GM19025 (cell line): Measurements from ENCODE around the gene TTC23.

ENCODE experiments used
- ATAC-seq: cut with Tn5 transposase; IDR thresholded peaks from one replicate; pipeline ENCODE4 v1.9.1; 2021; ENCODE audit warnings: mild to moderate bottlenecking, low read depth, moderate library complexity; ENCODE audit not compliant: unreplicated experiment

TTC23 gene

DNA sequence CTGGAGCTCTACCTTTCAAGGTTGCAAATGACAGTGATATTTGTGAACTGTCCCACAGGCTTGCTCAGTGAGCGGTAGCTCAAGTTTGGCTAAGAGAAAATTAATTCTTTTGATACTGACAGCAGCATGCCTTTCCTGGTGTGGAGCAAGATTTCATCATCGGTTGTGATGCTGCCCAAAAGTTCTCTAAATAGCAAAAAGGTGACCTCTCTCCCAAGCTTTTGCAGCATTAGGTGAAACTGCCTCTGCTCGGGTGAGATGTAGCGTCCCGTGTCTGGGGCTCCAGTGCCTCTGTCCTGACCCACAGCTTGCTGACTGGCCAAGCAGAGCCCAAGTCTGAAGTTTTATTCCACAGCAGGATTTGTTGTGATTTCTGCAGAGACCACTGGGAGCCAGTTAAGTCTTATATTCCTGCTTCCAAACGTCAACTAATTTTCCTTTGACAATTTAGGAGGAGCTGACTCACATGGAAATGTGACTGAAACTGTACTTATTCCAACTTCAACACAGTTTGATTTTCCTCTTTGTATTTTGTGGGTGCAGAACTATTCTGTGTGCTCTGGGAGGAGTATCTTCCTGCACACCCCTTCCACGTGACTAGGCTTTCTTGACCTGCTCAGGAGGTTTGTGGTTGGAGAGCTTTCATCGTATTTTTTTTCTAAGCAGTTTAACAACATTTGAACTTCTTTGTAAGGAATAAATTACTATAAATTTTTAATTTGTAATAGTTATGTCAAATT is 138.6 kb downstream of the TTC23 start:
- no peak for ATAC-seq

DNA sequence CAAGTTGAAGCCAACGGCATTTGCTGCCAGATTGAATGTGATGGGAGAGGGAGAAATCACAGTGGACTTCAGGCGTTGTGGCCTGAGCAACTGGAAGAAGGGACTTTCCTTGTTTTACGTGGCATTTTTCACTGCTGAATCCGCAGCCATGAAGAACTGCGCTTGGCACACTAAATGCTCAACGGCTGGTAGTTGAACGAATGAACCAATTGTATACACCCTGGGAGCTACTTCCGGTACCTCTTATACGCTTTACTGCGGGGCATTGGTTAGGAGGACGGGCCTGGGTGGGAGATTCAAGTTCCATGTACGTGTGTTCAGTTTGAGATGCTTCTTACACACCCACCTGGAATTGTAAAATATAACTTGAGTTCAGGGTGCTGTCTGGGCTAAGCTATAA is 139.3 kb downstream of the TTC23 start:
- no peak for ATAC-seq

DNA sequence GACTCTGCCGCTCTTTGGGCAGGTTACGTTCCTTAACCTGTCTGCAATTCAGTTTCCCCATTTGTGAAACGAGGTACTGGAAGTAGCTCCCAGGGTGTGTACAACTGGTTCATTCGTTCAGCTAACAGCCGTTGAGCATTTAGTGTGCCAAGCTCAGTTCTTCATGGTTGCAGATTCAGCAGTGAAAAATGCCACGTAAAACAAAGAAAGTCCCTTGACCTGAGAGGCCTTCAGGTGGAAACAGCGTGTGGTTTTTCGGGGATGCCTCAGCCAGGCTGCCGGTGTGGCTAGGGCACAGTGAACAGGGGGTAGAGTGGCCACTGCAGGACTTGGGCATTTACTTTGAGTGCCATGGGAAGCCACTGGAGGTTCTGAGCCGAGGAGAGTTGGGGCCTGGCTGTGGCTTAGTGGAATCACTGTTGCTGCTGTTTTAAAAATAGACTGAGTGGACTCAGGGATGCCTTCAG is 139.8 kb downstream of the TTC23 start:
- ATAC-seq = no peak

DNA sequence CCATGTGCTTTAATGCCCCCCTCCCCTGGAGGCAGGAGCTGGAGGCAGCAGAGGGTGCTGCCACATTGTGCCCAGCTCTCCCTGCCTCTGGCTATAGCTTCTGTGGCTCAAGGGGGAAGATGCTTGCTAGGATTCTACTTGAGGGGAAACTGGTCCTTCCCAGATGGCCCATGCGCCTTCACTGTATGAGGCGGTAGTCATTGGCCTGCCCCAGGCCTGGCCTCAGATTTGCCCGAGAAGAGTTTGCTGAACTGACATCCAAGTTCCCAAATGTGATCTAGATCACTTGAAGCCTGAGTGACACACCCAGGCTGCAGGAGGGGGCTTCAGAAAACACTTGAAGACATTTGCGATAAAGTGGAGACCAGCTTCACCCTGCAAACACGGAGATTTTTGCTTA is 140.4 kb downstream of the TTC23 start:
- ATAC-seq = no peak

DNA sequence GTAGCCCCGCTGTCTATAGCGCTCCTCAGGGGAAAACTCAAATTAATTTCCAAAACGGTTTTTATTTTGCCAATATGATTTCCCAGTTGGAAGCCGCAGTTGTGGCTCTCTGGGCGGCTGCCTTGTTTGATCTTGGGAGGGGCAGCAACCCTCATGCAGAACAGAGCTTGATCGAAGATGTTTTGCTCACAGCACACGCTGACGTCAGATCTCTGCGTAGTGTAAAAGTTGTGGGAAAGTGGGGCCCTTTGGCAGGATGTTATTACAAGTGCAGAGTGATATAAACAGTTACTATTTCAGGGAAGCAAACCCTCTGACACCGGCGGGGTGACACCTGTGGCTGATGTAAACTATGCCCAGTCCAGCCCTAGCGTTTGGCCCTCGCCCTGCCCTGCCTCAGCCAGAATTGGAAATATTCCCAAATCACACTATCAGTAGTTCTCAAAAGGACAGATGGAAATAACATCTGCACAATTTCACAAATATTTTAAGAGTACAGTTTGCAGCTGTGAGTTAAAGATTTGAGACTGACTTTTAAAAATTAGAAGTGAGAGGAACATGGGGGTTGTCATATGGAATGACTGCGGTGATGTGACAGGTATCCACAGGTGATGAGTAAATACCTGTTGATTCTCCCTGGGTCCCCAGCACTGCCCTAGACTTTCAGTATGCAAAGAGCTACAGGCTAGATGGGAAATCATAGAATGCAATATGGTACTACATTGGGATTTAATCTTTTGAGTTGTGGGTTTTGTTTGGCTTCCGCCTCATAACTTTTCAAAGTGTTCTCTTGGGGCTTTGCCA is 142.8 kb downstream of the TTC23 start:
- no peak for ATAC-seq

DNA sequence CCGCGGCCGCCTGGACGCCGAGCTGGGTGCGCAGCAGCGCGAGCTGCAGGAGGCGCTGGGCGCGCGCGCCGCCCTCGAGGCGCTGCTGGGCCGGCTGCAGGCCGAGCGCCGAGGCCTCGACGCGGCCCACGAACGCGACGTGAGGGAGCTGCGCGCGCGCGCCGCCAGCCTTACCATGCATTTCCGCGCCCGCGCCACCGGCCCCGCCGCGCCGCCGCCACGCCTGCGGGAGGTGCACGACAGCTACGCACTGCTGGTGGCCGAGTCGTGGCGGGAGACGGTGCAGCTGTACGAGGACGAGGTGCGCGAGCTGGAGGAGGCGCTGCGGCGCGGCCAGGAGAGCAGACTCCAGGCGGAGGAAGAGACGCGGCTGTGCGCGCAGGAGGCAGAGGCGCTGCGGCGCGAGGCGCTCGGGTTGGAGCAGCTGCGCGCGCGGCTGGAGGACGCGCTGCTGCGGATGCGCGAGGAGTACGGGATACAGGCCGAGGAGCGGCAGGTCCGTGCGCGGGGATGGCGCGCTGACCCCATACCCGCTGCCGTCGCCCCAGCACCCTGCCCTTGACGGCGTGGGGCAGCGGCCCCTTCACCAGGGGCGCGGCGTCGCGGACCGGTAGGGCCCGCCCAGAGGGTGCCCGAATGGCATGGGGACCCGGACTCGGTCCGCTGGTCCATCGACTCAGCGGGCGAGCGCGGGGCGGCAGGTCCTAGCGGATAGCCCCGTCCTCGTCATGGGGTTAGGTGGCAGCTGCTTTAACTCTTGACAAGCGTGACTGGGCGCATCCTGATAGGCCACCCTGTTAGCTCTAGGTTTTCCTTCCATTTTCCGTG is 143.7 kb downstream of the TTC23 start:
- ATAC-seq = peak; percentile 35

DNA sequence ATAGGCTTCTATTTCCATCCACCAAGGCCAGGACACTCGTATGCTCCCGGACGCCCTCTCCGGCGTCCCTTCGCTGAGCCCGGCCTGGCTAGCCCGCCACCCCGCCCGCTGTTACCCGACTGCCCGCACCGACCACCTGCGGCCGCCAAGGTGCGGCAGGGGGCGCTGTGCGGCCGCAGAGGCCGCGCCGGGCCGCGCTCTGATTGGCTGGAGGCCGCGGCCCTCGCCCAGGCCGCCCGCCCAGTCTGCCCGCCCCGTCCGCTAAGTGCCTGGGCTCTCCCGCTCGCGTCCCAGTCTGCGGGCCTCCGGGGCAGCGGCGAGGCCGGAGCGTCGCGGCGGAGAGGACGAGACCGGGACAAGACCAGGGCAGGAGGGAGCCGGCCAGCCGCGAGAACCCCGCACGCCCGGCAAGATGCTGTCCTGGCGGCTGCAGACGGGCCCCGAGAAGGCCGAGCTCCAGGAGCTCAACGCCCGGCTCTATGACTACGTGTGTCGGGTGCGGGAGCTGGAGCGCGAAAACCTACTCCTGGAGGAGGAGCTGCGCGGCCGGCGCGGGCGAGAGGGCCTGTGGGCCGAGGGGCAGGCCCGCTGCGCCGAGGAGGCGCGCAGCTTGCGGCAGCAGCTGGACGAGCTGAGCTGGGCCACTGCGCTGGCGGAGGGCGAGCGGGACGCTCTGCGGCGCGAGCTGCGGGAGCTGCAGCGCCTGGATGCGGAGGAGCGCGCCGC is 144.4 kb downstream of the TTC23 start, which contains the start of gene SYNM:
Gene SYNM (plus strand): TSS at position 293 of the 726 bp plus-strand sequence. CDS start 120 bp downstream, at position 413.
- ATAC-seq = peak; percentile 61

DNA sequence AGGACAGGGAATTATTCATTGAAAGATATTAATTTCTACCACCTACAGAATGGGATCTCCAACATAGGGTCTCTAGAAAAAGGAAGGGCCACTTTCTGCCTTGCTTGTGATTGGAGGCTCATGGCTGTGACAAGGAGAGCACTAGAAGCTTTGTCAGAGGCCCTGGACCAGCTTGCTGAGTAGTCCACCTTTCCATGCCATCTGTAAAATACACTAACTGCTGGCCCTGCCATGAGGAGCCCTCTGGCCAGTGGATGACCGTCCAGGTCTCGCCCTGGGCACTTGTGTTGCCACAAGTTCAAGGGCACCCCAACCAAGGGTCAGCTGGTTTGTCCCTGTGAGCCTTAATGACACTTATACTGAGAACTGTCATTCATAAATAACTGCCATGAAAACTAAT is 146.1 kb downstream of the TTC23 start:
- ATAC-seq = no peak

DNA sequence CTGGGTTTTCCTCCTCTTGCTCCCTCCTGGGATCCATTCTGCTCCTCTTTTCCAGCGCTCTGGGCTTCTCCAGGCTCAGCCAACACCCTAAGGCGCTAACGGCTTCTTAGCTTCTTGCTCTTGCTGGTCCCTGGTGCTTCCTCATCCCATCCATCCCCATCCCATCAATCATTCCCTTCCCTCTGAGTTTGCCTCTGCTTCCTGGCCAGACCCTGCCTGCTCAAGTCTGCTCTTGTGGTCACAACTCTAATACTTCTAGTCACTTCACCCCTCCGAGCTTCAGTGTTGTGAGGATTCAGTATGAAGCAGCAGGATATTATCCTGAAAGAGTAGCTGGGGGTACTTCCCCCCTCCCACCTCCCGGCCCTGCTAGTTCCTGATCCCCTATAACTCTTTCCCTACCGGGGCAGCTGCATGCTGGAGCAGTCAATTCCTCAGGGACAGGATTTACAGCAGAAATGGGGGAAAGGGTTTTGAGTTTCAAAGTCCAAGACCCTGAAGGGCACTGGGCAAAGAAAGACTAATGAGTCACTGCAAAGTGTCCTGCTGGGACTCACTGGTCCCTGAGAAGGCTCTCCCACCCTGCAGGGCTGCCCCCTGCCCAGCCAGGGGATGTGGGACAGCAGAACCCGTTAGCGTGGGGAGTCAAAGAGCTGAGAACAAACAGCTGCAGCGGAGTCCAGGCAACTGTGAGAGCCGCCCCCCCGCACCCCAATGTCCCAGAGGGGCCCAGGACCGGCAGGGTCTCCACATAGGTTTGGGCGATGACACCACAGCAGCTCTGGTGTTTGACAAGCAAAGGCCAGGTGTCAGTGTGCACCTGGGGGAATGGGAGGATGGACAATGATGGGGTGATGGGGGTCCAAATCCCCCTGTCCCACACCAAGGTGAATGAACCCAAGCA is 146.8 kb downstream of the TTC23 start:
- ATAC-seq = no peak

DNA sequence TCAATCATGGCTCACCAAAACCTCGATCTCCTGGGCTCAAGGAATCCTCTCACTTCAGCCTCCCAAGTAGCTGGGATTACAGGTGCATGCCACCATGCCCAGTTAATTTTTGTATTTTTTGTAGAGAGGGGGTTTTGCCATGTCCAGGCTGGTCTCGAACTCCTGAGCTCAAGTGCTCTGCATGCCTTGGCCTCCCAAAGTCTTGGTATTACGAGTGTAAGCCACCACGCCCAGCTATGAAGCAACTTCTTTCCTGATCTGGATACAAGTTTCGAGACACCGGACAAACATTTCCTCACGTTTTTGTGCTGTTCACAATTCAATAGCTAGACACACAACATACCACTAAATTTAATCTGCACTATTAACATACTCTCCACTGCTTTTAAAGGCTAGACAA is 147.9 kb downstream of the TTC23 start:
- no peak for ATAC-seq

DNA sequence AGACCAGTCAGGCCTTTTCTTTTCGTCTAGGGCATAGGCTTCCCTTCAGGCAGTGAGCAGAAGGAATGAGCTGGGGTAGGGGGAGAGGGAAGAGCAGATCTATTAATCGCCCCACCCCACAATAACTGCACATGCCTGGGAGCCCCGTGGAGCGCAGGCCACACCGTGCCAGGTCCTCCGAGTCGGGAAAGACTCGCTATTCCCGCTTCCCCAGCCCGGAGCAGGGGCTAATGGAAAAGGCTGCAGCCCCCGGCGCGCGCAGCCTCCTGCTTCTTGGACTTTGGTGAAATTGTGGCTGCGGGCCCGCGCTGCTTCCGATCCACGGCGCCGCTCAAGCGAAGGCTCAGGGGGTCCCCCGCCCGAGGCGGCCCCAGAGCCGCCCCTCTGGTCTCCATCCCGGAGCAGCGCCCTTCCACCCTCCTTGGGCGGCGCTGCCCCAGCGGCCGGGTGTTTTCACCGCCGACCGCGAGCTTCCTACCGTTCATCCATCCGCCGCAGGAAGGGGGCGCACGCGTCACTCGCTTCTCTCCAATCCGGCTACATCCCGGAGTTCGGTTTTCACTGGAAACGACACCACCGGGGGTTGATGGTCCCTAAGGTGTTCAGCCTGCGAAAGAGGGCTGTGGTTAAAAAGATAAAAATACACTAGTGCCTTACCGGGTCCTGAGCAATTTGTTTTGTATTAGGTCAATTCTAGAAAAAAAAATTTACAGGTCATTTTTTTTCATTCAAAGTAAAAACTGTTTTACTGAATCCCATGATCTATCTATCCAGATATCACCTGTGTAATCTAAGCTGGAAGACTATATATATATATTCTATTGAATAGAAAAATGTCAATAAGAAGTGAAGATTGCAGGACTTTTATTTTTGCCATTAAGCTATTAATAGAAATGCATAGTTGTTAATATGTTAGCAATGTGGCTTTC is 148.9 kb downstream of the TTC23 start:
- peak; percentile 27 for ATAC-seq

DNA sequence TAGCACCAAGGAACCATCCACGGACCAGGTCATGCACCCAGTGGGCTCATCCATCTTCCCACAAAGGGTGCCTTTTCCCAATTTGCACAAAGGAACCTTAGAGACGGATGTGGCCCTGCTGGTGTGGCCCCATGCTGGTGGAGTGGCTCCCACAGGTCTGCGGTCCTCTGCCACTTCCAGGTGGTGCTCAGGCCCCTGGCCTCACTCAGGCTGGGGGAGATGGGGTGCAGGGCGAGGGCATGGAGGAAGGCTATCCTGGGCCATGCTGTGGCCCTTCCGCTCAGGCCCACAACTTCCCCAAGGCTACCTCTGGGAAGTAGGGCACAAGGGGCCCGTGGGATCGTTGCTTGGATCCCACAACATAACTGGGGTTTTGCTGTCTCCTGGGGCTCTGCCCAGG is 149.7 kb downstream of the TTC23 start:
- no peak for ATAC-seq

DNA sequence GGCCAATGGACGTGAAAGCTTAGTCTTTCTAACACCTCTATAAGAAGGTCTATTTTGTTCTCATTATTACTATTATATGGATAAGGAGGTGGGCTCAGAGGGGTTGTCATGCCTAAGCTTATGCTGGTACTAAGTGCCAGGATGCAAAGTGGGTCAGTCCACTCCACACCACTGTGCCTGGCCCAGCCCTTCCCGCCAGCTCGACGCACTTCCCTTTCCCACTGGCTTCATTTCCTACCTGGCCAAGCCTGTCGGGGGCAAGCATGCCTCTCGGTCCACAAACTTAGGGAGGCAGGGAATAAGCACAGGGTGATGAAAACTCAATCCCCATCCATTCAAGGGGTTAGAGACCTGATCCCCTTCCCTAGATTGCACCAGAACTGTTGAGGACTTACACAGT is 150.4 kb downstream of the TTC23 start:
- ATAC-seq = no peak

DNA sequence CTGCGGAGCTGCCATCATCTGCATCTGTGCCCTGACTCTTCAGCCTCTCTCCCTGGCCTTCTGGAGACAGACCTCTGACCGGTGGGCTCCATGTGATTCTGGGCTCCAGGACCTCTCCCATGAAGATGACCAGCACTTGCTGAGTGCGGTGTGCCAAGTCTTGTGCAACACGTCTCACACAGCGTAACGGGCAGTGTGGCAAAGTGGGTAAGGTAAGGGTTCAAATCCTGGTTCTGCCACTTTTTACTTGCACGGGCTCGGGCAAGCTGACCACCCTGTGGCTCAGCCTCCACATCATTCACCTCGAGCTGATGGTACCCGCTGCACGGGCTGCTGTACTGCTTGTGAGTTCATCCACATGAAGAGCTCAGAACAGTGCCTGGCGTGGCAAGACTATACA is 151.0 kb downstream of the TTC23 start:
- ATAC-seq = no peak

DNA sequence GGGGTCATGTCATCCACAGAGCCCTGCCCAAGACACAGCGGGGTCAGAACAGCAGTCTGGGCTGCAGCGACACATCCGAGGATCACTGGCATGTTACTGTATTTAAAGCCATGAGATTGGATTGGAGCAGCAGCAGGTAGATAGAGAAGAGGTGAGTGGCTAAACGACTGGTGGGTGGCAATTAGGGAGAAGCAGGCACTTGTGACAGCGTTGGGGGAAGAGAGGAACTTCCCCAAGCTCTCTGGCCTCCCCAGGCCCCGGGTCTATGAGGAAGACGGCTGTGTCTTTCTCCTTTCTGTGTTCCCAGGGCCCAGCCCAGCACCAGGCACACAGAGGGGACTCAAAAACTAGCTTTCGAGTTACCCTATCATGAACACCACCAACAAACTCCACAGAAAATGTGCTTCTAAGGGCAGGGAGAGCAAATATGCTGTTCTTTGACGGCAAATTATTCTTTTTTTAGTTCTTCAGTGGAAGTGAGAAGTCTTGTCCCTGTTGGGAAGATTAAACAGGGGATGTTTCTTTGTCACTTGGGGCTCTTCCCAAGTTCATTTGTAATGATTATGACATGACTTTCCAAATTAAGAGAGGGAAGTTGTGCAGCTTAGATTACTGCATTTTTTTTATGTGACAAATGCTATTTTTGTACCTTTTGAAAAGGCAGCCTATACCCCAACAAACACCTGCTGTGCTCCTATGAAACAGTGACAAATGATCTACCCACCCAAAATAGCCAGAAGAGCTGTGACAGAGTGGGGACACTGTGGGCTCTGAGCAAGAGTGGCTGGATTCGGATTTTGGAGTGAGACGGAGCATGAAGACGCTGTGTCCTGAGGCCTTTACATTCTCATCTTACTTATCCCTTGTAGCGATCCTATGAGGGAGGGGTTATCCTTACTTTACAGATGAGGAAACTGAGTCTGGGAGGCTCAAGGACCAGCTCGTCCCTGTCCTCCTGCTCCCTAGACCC is 151.7 kb downstream of the TTC23 start:
- no peak for ATAC-seq

DNA sequence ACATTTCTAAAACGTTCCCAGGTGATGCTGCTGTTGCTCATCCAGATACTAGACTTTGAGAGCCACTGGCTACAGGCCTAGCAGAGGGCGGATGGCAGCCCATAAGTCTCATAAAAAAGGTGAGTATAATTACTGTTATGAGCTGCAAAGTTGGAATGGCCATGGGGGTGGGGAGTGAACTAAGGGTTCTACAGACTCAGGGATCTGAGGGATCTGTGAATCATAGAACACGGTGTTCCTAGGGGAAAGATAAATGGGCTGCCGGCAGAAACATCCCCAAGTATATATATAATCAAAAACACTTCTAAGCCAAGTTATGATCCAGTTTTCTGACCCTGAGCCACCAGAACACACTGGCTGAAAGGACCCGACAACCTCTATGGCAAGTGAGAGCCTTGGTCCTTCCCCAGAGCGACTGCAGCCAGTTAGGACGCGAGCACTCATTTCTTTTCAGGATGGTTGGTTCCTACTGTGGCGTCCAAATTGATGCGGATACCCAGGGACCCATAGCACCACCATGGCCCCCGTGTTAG is 152.4 kb downstream of the TTC23 start:
- ATAC-seq = no peak
